Measurements from ENCODE around the gene AUP1.

The AUP1 gene

GRCh38 chr2:74511104-74511989, 18.2 kb downstream of the AUP1 start:
- no peak for DNase-seq

DNA sequence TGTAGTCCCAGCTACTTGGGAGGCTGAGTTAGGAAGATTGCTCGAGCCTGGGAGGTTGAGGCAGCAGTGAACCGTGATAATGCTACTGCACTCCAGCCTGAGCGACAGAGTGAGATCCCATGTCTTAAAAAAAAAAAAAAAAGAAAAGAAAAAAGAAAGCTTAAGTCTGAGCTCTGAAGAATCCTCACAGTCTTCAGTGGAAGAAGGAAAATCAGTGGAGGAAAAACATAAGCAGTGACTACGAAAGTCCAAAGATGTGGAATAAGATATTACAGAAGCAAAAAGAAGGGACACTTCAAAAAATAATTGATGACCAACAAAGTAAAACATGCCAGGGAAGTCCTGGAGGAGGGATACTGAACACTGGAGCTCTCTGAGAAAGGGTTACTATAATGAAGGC, 19.2 kb downstream of the AUP1 start:
- no peak for DNase-seq

- DNase-seq = peak in 1 of 2 experiments; percentile 51
Observed at GRCh38 chr2:74507926-74508520, 21.5 kb downstream of the AUP1 start.

- peak; percentile 99 for DNase-seq
Observed at GRCh38 chr2:74507145-74507925, 22.2 kb downstream of the AUP1 start, which contains the start of gene PCGF1. Gene PCGF1 (minus strand): TSS chr2:74507695. CDS start chr2:74507668, 27 bp downstream.

DNA sequence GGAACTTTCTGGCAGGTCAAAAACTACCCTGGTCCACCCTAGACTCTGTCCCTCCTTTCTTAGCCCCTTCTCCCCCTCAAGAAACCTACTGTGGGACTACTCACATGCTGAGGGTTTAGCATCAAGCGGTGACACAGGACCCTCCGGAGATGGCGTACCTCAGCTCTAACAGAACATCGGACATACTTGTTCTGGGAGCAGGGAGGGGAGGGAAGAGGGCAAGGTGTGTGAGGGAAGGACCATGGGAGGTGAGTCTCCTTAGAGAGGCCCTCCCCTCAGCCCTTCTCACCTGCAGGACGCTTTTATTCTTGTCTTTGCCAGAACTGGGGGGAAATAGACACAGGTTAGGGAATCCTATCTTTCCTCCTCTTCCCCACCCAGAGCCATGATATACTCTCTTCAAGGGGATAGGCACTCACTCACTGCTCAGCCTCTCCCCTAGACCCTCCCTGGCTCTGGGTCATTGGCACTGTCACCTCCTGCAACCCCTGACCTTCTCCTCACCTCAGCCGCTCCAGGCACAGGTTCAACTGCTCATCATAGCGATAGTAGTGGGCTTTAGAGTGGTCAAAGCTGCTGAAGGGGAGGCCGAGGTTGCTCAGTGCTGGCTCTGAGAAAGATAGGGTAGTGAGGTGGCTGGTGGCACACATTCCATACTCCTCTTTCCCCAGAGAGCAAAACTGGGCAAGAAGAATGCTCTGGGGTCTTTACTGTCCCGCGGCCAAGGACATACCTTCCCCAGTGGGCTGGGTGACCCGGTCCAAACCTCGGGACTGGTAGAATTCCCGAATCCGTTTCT, 23.9 kb downstream of the AUP1 start:
- no peak for DNase-seq

DNA sequence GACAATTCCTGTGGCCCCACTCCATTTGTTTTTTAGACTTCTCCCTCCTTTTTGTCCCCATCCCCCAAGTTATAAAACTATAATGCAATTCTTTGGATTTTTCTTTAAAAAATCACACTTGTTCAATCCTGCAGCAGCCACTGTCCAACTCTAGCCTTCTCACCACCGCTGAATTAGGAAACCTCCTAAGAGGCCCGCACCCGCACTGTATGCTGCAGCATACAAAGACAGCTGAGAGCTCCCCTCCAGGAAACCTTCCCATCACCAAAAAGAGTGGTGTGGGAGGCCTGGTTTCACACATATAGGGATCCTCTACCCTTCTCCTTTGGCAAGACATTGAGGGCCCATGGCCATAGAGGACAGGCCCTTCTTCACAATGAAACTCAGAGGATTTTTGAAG, 24.9 kb downstream of the AUP1 start:
- no peak for DNase-seq

DNA sequence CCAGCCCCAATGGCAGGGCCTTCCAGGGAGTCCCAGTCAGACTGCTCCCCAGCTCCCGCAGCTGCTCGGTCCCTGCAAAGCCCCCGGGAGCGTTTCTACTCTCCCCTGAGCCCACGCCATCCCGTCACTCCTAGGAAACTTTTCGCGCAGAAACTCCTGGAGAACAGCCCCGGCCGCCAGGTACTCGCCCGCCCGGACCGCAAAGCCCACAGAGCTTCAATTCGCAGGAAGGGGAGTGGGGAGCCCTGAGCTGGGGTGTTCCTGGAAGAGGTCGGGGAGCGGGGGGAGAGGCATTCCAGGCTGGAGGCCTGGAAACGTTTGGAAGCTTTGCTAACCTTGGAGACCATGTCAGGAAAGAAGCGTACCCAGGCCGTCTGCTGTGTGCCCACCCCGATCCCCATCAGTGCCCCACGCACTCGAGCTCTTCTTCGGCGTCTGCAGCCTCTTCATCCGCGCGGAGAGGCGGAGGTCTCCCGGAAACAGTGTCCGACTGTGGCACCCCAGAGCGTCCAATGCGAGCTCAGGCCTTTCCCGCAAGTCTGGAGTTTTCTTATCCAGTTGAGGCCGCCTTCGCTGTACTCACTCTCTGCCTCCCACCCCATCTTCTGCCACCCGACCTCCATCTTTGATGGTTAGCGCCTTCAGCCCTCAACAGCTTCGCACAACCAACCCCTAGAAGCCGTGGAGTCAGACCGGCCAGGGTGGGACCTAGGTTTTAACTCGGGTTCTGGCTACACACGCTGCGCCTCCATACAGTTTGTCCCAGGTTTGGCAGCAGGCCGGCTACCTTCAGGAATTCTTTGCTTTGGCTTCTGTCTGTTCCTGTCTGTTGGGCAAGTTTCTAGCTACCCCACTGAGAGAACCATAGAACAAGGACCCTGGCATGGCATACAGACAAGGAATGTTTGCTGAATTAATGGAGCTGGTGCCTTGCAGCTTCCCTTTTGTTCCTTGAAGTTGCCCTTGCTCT, 25.7 kb downstream of the AUP1 start:
- no peak for DNase-seq

DNA sequence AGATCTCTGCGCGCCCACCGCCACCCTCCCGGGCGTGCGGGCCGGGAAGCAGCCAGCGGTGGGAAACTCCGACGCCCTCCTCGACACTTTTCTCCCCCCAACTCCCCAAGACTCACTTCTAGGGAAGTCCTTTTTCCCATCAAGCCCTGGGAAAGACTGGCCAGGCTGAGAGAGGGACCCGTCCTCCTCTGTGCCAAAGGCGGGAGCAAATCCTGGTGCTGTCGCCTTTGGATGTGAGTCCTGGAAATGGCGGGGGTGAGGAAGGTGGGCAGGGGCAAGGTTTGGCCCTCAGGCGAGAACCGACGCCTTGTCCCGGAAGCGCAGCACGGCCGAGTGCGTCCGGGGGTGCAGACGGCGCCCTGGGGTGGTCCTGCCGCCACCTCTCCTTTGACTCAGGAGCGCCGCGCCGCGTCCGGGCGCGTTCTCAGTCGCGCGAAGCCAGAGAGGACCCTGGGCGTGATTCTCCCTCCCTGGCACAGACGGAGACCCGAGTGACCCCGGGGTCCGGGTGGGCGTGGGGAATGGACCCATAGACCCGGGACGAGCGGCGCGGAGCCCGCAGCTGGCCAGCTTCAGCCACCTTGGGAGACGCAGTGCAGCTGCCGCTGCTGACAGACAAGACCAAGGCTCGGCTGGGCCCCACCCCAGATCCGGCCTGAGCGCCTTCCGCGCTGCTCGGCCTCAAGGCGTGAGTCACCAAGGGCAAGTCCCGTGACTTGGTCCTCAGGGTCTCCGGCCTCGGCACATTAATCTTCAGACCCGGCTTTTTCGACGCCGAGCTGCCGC, 26.6 kb downstream of the AUP1 start:
- peak; percentile 40 to 65 for DNase-seq

GRCh38 chr2:74502147-74502719, 27.3 kb downstream of the AUP1 start:
- no peak for DNase-seq

- no peak for DNase-seq
Observed at GRCh38 chr2:74501335-74502071, 28.0 kb downstream of the AUP1 start.

- DNase-seq = no peak
Observed at GRCh38 chr2:74500578-74500946, 28.9 kb downstream of the AUP1 start.

GRCh38 chr2:74499940-74500577, 29.4 kb downstream of the AUP1 start:
- DNase-seq = no peak

DNA sequence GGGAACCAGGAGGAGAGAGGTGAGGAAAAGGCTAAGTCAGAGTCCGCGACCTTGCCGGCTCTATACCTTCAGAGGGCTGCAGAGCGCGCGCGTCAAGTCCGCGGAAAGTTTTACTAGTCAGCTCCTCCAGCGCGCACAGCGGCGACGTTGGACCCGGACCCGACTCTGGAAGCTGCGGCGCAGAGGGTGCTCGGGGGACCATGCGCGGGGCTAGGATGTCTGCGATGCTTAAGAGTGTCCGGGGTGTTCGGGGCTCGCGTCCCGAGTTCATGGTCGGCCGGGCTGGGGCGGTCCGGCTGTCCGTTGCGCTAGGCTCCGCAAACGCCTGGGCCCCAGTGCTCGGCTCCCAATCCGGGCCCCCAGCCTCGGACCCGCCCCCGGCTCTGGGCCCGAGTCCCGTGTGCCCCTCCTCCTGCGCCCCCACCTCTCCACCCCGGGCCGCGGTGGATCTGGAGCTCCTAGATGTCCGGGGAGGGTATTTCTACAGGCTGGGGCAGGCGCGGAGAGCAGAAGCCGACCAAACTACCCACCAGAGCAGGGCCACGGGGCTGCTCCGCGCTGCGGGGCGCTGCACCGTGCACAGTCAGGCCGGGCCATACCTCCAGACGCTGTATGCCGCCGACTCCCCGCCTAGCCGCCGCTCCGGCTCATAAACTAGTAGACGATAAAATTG, 30.1 kb downstream of the AUP1 start, which contains the start of gene LBX2:
TSS of gene LBX2 (minus strand) at position 337 of the 673 bp plus-strand sequence. CDS start at position 271, 66 bp downstream.
- no peak for DNase-seq

DNA sequence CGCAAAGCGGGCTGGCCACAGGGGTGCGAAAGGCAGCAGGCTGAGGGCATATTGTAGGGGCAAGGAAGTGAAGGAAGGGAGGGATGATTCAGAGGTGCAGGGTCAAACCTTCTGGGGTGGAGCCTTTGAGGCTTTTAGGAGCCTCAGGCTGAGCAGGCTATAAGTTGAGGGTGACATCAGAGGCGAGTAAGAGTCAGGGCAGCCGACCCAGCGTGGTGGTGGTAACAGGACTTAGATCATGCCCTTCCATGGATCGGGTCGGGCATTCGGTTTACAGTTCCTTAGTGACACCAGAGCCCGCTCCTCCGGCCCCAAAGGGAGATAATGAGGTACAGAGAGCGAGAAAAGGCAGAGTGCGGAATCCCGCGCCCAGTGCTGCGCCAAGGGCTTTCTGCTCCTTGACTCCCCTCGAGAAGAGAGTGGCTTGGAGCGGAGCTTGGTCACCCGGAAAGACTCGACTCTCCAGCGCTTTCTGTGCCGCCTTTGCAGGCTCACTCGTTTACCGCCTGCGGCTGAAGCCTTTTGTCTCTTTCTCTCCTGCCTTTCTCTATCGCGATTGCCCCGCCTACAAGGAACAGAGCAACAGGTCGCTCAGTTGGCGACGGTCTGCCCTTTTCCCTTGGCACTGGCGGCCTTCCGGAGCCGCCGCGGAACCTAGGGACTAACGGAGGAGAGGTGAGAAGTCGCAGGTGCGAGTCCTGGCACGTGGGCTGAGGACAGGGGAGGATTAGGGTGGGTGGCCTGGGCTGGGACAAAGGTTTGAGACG, 30.8 kb downstream of the AUP1 start:
- DNase-seq = no peak

DNA sequence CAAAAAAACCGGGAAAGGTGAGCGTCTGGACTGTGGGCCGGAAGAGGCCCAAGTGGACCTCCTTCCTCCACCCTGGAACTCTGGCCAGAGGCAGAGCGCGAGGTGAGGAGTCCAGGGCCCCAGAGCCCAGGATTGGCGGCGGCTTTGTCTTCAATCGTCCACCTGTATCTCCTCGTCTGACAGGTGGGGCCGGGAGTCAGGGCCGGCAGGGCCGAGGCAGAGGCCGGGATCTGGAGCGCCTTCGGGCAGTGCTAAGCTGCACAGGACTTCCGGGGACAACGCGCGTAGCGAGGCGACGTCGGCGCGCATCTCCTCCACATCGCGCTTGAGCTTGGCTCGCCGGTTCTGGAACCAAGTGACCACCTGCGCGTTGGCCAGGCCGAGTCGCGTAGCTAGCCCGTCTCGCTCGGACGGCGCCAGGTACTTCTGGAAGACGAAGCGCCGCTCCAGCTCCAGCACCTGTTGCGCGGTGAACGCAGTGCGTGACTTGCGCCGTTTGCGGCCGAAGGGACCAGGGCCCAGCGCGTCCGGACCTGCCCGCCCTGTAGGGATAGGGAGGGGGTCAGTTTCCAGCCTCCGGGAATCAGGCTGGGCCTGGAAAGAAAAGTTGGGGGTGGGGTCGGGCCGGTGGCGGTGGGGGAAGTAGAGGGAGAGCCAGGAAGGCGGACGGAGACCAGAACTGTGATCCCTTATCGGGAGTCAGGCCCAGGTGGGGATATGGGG, 31.6 kb downstream of the AUP1 start:
- DNase-seq = no peak

- no peak for DNase-seq
Observed at GRCh38 chr2:74496997-74497776, 32.3 kb downstream of the AUP1 start.

Data from NCI-H2081 (cell line).